ENCODE data around the gene NRBF2. TPM values are rescaled to one million over a fixed set of nuclear protein-coding genes. Genes with fewer than 3 reads are reported as not detected.

Gene NRBF2
- total and polyA plus RNA-seq, 9 of the 15 experiments (the other 6 are each of a cell fraction or from before 2014, with no cell fraction given), result 20.8 to 52.1 (median 30.5) TPM

DNA sequence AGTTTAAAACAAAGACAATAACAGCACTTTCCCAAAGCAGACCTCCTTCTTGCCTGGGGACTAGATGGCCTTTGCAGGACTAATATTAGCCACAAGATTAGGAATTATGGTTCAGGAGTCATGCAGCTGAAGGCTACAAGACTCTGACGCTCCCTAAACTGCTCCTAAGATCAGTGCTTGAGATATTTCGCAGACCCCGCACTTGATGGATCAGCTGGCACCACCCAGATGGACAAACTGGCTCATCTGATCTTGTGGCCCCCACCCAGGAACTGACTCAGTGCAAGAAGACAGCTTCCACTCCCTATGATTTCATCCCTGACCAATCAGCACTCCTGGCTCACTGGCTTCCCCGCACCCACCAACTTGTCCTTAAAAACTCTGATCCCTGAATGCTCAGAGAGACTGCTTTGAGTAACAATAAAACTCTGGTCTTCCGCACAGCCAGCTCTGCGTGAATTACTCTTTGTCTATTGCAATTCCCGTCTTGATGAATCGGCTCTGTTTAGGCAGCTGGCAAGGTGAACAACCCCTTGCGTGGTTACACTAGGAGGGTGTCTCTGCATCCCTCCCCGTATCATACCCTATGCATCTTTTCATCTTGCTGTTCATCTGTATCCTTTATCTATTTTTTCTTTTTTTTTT is 26.9 kb upstream of the NRBF2 start (continued):
- TF ChIP-seq, protein P1, sequence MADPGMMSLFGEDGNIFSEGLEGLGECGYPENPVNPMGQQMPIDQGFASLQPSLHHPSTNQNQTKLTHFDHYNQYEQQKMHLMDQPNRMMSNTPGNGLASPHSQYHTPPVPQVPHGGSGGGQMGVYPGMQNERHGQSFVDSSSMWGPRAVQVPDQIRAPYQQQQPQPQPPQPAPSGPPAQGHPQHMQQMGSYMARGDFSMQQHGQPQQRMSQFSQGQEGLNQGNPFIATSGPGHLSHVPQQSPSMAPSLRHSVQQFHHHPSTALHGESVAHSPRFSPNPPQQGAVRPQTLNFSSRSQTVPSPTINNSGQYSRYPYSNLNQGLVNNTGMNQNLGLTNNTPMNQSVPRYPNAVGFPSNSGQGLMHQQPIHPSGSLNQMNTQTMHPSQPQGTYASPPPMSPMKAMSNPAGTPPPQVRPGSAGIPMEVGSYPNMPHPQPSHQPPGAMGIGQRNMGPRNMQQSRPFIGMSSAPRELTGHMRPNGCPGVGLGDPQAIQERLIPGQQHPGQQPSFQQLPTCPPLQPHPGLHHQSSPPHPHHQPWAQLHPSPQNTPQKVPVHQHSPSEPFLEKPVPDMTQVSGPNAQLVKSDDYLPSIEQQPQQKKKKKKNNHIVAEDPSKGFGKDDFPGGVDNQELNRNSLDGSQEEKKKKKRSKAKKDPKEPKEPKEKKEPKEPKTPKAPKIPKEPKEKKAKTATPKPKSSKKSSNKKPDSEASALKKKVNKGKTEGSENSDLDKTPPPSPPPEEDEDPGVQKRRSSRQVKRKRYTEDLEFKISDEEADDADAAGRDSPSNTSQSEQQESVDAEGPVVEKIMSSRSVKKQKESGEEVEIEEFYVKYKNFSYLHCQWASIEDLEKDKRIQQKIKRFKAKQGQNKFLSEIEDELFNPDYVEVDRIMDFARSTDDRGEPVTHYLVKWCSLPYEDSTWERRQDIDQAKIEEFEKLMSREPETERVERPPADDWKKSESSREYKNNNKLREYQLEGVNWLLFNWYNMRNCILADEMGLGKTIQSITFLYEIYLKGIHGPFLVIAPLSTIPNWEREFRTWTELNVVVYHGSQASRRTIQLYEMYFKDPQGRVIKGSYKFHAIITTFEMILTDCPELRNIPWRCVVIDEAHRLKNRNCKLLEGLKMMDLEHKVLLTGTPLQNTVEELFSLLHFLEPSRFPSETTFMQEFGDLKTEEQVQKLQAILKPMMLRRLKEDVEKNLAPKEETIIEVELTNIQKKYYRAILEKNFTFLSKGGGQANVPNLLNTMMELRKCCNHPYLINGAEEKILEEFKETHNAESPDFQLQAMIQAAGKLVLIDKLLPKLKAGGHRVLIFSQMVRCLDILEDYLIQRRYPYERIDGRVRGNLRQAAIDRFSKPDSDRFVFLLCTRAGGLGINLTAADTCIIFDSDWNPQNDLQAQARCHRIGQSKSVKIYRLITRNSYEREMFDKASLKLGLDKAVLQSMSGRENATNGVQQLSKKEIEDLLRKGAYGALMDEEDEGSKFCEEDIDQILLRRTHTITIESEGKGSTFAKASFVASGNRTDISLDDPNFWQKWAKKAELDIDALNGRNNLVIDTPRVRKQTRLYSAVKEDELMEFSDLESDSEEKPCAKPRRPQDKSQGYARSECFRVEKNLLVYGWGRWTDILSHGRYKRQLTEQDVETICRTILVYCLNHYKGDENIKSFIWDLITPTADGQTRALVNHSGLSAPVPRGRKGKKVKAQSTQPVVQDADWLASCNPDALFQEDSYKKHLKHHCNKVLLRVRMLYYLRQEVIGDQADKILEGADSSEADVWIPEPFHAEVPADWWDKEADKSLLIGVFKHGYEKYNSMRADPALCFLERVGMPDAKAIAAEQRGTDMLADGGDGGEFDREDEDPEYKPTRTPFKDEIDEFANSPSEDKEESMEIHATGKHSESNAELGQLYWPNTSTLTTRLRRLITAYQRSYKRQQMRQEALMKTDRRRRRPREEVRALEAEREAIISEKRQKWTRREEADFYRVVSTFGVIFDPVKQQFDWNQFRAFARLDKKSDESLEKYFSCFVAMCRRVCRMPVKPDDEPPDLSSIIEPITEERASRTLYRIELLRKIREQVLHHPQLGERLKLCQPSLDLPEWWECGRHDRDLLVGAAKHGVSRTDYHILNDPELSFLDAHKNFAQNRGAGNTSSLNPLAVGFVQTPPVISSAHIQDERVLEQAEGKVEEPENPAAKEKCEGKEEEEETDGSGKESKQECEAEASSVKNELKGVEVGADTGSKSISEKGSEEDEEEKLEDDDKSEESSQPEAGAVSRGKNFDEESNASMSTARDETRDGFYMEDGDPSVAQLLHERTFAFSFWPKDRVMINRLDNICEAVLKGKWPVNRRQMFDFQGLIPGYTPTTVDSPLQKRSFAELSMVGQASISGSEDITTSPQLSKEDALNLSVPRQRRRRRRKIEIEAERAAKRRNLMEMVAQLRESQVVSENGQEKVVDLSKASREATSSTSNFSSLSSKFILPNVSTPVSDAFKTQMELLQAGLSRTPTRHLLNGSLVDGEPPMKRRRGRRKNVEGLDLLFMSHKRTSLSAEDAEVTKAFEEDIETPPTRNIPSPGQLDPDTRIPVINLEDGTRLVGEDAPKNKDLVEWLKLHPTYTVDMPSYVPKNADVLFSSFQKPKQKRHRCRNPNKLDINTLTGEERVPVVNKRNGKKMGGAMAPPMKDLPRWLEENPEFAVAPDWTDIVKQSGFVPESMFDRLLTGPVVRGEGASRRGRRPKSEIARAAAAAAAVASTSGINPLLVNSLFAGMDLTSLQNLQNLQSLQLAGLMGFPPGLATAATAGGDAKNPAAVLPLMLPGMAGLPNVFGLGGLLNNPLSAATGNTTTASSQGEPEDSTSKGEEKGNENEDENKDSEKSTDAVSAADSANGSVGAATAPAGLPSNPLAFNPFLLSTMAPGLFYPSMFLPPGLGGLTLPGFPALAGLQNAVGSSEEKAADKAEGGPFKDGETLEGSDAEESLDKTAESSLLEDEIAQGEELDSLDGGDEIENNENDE (IDR thresholded peaks at IDR 0.05; ENCODE audit: low read depth, low read length), result no peak
- TF ChIP-seq ZNF354B (CRISPR knock-in tag; IDR thresholded peaks at IDR 0.05), result no peak
- no peak for TF ChIP-seq ZNF436 (CRISPR knock-in tag; IDR thresholded peaks at IDR 0.05)
- no peak for TF ChIP-seq CBX8 (IDR thresholded peaks at IDR 0.05; ENCODE audit: borderline replicate concordance, extremely low read depth, low read depth, low read length, poor library complexity, severe bottlenecking)
- no peak for TF ChIP-seq SMARCE1 (IDR thresholded peaks at IDR 0.05)
- TF ChIP-seq BCL6 (CRISPR knock-in tag; IDR thresholded peaks at IDR 0.05), result no peak
- TF ChIP-seq ARID1B (IDR thresholded peaks at IDR 0.05), result peak; percentile 54; the same call in 1 of the 2 replicates
- TF ChIP-seq HNRNPL (IDR thresholded peaks at IDR 0.05; ENCODE audit: low read depth, low read length), result no peak
- no peak for TF ChIP-seq CEBPB (tag; IDR thresholded peaks at IDR 0.05)
- TF ChIP-seq HDAC3 (IDR thresholded peaks at IDR 0.05; ENCODE audit: borderline replicate concordance, partially characterized antibody), result no peak
- peak in 1 of 2 experiments; percentile 57; a peak in 2 of 4 replicates for TF ChIP-seq MAZ (CRISPR knock-in tag; conservative IDR thresholded peaks at IDR 0.05 in 1 of 2, IDR thresholded peaks at IDR 0.05 in 1 of 2)
- TF ChIP-seq FOXA3 (CRISPR knock-in tag; conservative IDR thresholded peaks at IDR 0.05 in 1 of 2, IDR thresholded peaks at IDR 0.05 in 1 of 2), result no peak
- TF ChIP-seq HDAC2 (IDR thresholded peaks at IDR 0.05), result peak; percentile 40; the same call in 1 of the 2 replicates
- no peak for TF ChIP-seq U2AF1 (optimal IDR thresholded peaks at IDR 0.05; ENCODE audit: low read depth, low read length)
- no peak for TF ChIP-seq ZNF644 (tag; IDR thresholded peaks at IDR 0.05; ENCODE audit: low read depth)
- TF ChIP-seq, protein P2, sequence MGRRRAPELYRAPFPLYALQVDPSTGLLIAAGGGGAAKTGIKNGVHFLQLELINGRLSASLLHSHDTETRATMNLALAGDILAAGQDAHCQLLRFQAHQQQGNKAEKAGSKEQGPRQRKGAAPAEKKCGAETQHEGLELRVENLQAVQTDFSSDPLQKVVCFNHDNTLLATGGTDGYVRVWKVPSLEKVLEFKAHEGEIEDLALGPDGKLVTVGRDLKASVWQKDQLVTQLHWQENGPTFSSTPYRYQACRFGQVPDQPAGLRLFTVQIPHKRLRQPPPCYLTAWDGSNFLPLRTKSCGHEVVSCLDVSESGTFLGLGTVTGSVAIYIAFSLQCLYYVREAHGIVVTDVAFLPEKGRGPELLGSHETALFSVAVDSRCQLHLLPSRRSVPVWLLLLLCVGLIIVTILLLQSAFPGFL (CRISPR knock-in tag; IDR thresholded peaks at IDR 0.05), result no peak
